ENCODE measurements around the gene BANF2.

GRCh38 chr20:17691758-17692157 is 8.0 kb upstream of the BANF2 start:
- TF ChIP-seq CTCF (IDR thresholded peaks at IDR 0.05), result no peak
- no peak for TF ChIP-seq POLR2A (IDR thresholded peaks at IDR 0.05)

Measured in testis (tissue), 2 donors.